Measurements from ENCODE around the gene NIPAL3.

- TF ChIP-seq CTCF (IDR thresholded peaks at IDR 0.05) (no peak), POLR2AphosphoS5 (IDR thresholded peaks at IDR 0.05) (no peak)
Observed at GRCh38 chr1:24386241-24386640, 29.4 kb upstream of the NIPAL3 start.
